ENCODE results near the gene FOLR3. TPM values are rescaled to one million over a fixed set of nuclear protein-coding genes. Genes with fewer than 3 reads are reported as not detected.

The FOLR3 gene
- total RNA-seq, 1 donor from 2014 or later, result not detected

Other genes starting within 250 kb of the FOLR3 start
- gene XNDC1N, start 207.1 kb upstream of the FOLR3 start, total RNA-seq, result 2.2 and 7.1 TPM in 2 replicates
- 30.9 and 36.6 TPM in 2 replicates for gene RNF121, start 206.7 kb upstream of the FOLR3 start, total RNA-seq
- gene IL18BP, start 136.8 kb upstream of the FOLR3 start, total RNA-seq, result 2.9 and 6.4 TPM in 2 replicates
- 144 and 157 TPM in 2 replicates for gene NUMA1, start 55.2 kb upstream of the FOLR3 start, total RNA-seq
- gene LRRC51, start 54.9 kb upstream of the FOLR3 start, total RNA-seq, result 5.7 and 7.3 TPM in 2 replicates
- gene LAMTOR1, start 32.4 kb upstream of the FOLR3 start, total RNA-seq, result 201 and 207 TPM in 2 replicates
- not detected in 2 replicates for gene TOMT, start 29.8 kb upstream of the FOLR3 start, total RNA-seq
- 31.7 and 31.8 TPM in 2 replicates for gene ANAPC15, start 23.0 kb upstream of the FOLR3 start, total RNA-seq
- 0.55 and 1.7 TPM in 2 replicates for gene FOLR1, start 56.4 kb downstream of the FOLR3 start, total RNA-seq
- gene FOLR2, start 81.1 kb downstream of the FOLR3 start, total RNA-seq, result not detected in 2 replicates
- gene INPPL1, start 89.0 kb downstream of the FOLR3 start, total RNA-seq, result 93.1 and 113 TPM in 2 replicates
- not detected in 2 replicates for gene PHOX2A, start 108.5 kb downstream of the FOLR3 start, total RNA-seq